Measurements from ENCODE around the gene SEC24D.

DNA sequence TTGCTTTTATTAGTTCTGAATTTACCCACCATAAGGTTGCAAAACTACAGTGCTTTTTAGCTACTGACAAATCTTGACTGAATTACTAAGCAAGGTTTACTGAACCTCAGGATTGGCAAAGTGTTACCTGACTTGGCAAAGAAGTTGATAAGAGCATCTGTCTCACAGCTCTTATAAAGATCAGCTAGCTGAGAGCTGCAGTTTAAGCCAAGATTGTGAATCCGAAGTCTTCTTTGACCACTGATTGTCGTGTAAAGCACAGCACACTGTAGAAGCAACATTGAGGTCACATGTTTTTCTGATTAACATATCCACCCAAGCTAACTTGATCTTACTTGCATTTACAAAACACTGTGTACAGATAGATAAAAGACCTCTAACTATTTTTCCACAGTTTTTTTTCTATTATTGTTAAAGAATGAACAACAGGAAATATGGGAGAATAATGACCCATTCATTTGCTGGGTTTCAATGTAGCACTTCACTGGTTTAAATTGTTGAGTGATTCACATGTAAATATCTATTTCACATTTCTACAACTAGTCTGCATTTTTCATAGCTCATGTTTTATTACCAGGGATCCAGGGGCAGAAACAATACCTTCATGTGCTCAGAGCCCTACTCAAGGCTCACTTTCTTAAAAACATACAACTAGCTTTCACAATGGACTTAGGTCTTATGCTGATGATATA, 96.8 kb downstream of the SEC24D start:
- TF ChIP-seq GATA2 (IDR thresholded peaks at IDR 0.05; ENCODE audit: low read depth, low read length) (no peak), GATA3 (IDR thresholded peaks at IDR 0.05; ENCODE audit: low read depth, low read length) (no peak)
